ENCODE results near the gene HACD2.

- no peak for TF ChIP-seq GATAD2B (IDR thresholded peaks at IDR 0.05; ENCODE audit: borderline replicate concordance)
- TF ChIP-seq CTCF (IDR thresholded peaks at IDR 0.05 in 2 of 3, conservative IDR thresholded peaks at IDR 0.05 in 1 of 3; ENCODE audit: insufficient read depth in 2 of 3, low read depth in 1 of 3, low read length in 3 of 3) = peak; percentile 14 to 69 (median 36); a peak in 2 of 6 replicates
Measured at GRCh38 chr3:123559040-123559861, 25.6 kb downstream of the HACD2 start.
